GM18907 (cell line): ENCODE data around the gene SH3BP4.

Source experiments
- ATAC-seq: cut with Tn5 transposase; IDR thresholded peaks from one replicate; pipeline ENCODE4 v1.9.1; 2021; ENCODE audit warnings: mild to moderate bottlenecking, moderate library complexity; ENCODE audit not compliant: unreplicated experiment

The SH3BP4 gene

GRCh38 chr2:235032949-235033348 lies 81.1 kb downstream of the SH3BP4 start:
- no peak for ATAC-seq

GRCh38 chr2:235034265-235035118 lies 82.7 kb downstream of the SH3BP4 start:
- no peak for ATAC-seq

- no peak for ATAC-seq
These were observed 85.9 kb downstream of the SH3BP4 start for GRCh38 chr2:235037604-235038166.

- no peak for ATAC-seq
These were observed 89.6 kb downstream of the SH3BP4 start for GRCh38 chr2:235041221-235041917.

- no peak for ATAC-seq
These were observed 90.2 kb downstream of the SH3BP4 start for GRCh38 chr2:235041918-235042575.

- ATAC-seq: no peak
These were observed 91.0 kb downstream of the SH3BP4 start for GRCh38 chr2:235042576-235043515.

GRCh38 chr2:235043762-235044500 lies 92.1 kb downstream of the SH3BP4 start:
- ATAC-seq: no peak

GRCh38 chr2:235044501-235045271 lies 92.9 kb downstream of the SH3BP4 start:
- no peak for ATAC-seq

GRCh38 chr2:235045336-235045972 lies 93.6 kb downstream of the SH3BP4 start:
- ATAC-seq: peak; percentile 87

- no peak for ATAC-seq
These were observed 94.1 kb downstream of the SH3BP4 start for GRCh38 chr2:235045973-235046343.

- no peak for ATAC-seq
These were observed 94.8 kb downstream of the SH3BP4 start for GRCh38 chr2:235046589-235046988.

- ATAC-seq: no peak
These were observed 95.6 kb downstream of the SH3BP4 start for GRCh38 chr2:235047171-235048160.

- no peak for ATAC-seq
These were observed 96.7 kb downstream of the SH3BP4 start for GRCh38 chr2:235048549-235048948.

GRCh38 chr2:235049069-235049468 lies 97.3 kb downstream of the SH3BP4 start:
- no peak for ATAC-seq

- no peak for ATAC-seq
These were observed 97.9 kb downstream of the SH3BP4 start for GRCh38 chr2:235049719-235050118.

- ATAC-seq: no peak
These were observed 99.1 kb downstream of the SH3BP4 start for GRCh38 chr2:235050980-235051351.
